Measurements from ENCODE around the gene CCDC60.

Gene CCDC60

GRCh38 chr12:119546340-119546739 lies 211.8 kb downstream of the CCDC60 start:
- no peak for DNase-seq

- DNase-seq: no peak
These were observed 212.5 kb downstream of the CCDC60 start for GRCh38 chr12:119547001-119547400.

DNA sequence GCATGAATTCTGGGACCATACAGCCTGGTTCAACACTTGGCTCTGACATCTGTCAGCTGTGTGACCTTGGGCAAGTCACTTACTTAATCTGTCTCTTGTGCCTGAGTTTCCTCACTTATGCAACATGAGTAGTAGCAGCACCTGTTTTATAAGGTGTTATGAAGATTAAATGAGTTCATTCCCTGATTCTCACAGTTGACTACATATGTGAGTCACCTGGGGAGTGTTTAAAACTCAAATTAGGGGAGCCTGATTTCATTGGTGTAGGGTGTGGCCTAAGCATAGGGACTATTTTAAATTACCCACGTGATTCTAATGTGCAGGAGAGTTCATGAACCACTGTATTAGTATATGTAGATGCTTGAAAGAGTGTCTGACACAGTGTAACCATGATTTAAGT lies 222.3 kb downstream of the CCDC60 start:
- DNase-seq: no peak

DNA sequence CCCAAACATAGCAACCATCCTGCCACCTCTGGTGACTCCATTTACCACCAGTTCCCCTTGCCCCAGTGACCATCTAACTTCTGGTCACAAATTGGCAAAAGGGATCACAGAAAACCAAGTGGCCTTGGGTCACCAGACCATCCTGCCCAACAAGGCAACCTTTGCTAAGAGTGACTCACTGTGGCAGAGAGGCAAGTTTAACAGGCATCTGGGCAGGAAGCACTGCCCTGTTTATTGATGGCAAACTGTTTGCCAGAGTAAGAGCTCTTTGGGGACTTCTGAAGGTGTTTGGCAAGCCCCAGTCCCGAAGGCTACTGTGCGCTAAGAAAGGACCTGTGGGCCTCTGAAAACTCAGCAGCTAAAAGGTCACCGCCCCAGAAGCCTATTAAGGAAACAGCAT lies 230.9 kb downstream of the CCDC60 start:
- DNase-seq: no peak

DNA sequence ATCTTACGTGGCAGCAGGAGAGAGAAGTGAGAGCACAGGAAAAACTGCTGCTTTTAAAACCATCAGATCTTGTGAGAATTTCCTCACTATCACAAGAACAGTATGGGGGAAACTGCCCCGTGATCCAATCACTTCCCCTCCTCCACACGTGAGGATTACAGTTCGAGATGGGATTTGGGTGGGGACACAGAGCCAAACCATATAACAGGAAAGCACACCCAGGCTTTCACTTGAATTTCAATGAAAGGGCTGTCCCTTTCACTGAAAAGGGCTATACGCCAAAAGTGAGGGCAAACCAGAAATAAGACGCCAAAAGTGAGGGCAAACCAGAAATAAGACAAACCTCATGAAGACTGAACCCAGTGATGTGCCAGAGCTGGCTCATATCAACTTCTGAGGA lies 236.2 kb downstream of the CCDC60 start:
- no peak for DNase-seq

- no peak for DNase-seq
These were observed 238.6 kb downstream of the CCDC60 start for GRCh38 chr12:119573086-119573485.

- no peak for DNase-seq
These were observed 239.7 kb downstream of the CCDC60 start for GRCh38 chr12:119574255-119574654.

DNA sequence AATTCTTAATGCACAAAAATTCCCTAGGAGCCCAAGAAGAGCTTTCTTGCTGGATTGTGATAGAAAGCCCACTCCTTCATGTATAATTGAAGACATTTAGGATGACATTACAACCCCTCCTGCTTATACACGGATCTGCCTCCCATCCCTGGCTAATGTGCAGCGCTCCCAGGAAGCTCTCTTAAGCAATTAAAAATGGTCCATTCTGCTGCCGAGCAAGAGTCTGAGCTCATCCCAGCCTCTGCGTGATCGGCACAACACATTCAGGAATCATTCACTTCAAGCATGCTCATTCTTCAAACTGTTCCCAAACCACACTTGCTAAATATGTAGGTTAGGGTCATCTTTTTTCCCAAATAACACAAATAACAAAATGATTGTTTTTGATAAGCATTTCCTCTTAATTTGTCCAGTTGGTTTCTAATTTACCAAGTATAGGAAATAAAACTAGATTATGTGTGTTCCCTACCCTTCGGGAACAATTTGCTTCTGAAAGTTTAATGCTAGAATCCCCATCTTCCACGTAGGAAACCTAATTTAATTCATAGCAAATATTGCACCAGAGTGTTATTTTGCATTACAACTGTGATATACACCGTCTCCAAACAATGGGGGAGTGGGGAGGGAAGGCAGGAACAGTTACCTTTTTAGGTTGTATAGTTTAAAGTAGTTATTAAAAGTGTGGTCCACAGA lies 241.7 kb downstream of the CCDC60 start:
- no peak for DNase-seq

DNA sequence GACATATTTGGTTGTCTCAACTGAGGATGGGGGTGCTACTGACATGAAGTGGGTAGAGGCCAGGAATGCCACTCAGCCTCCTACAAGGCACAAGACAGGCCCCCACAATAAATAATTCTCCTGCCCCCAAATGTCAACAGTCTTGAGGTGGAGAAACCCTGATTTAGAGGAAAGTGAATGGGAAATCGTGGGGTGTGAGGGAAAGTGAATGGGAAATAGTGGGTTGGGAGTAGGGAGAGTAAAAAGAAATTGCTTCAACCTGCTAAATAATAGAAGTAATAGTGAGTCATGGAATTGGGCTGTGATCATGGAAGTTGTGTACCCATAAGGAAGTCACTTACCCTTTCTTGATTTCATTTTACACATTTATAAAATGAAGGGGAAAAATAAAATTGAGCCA lies 242.4 kb downstream of the CCDC60 start:
- no peak for DNase-seq

- no peak for DNase-seq
These were observed 243.6 kb downstream of the CCDC60 start for GRCh38 chr12:119578112-119578511.

DNA sequence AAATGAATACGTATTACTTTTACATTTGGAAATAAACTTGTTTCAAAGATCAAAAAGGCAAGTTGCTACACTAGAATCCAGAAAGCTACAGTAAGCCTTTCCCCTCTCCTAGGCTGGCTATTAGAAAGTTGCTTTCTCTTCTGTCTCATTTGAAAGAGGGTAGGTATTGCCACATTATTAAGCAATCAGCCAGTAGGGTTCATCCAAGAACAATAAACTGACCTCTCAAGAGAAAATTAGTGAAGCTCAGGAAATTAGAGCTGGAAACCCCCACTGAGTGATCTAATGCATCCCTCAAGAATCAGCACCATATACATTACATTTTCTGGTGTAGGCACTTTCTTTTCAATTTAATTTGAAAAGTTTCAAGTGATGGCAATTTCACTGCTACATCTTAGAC lies 254.6 kb downstream of the CCDC60 start:
- DNase-seq: no peak

- DNase-seq: no peak
These were observed 255.1 kb downstream of the CCDC60 start for GRCh38 chr12:119589634-119590033.
